Amniotic epithelial cell (primary cell): ENCODE data around the gene SRP14.
A peak's percentile ranks its signal among the peaks of the same experiment; 100 is the strongest.

Experiments
- DNase-seq: peaks from one replicate; pipeline ENCODE4 v3.0.0-alpha.2; 2010; ENCODE audit warnings: low read depth

Gene SRP14

GRCh38 chr15:40067921-40068624, 29.1 kb upstream of the SRP14 start:
- no peak for DNase-seq

- DNase-seq = no peak
Measured at GRCh38 chr15:40066589-40066988, 27.6 kb upstream of the SRP14 start.

GRCh38 chr15:40065166-40065565, 26.2 kb upstream of the SRP14 start:
- no peak for DNase-seq

GRCh38 chr15:40064231-40064894, 25.4 kb upstream of the SRP14 start:
- DNase-seq = peak; percentile 63

- no peak for DNase-seq
Measured at GRCh38 chr15:40063563-40064011, 24.6 kb upstream of the SRP14 start.

GRCh38 chr15:40062816-40063562, 24.0 kb upstream of the SRP14 start:
- no peak for DNase-seq

GRCh38 chr15:40061212-40061901, 22.4 kb upstream of the SRP14 start:
- DNase-seq = no peak

GRCh38 chr15:40060236-40060961, 21.4 kb upstream of the SRP14 start:
- DNase-seq = no peak

GRCh38 chr15:40059821-40060220, 20.8 kb upstream of the SRP14 start:
- DNase-seq = no peak

GRCh38 chr15:40058476-40059140, 19.6 kb upstream of the SRP14 start:
- peak; percentile 65 for DNase-seq

GRCh38 chr15:40055576-40056293, 16.8 kb upstream of the SRP14 start:
- no peak for DNase-seq

- DNase-seq = peak; percentile 25
Measured at GRCh38 chr15:40054855-40055575, 16.0 kb upstream of the SRP14 start.

- DNase-seq = no peak
Measured at GRCh38 chr15:40054605-40054854, 15.5 kb upstream of the SRP14 start.

- DNase-seq = no peak
Measured at GRCh38 chr15:40053831-40054604, 15.0 kb upstream of the SRP14 start.

- DNase-seq = no peak
Measured at GRCh38 chr15:40053079-40053830, 14.3 kb upstream of the SRP14 start.

- DNase-seq = peak; percentile 42
Measured at GRCh38 chr15:40052604-40053003, 13.6 kb upstream of the SRP14 start.

- no peak for DNase-seq
Measured at GRCh38 chr15:40051616-40052415, 12.8 kb upstream of the SRP14 start.
